SK-N-MC (cell line): Measurements from ENCODE around the gene LEF1.

Experiments used
- DNase-seq: peaks from one replicate; pipeline ENCODE4 v3.0.0-alpha.2; 2011; ENCODE audit warnings: low read depth, low spot score
- H3K27ac ChIP-seq: fragments of 200-600 bp; sonication (generic); 2 replicates; pipeline ENCODE4 v1.5.1; 2016; ENCODE audit warnings: mixed run types
- H3K36me3 ChIP-seq: fragments of 200-600 bp; sonication (generic); 2 replicates; pipeline ENCODE4 v1.6.1; 2017; ENCODE audit warnings: antibody characterized with exemption, low read length, mixed read lengths; ENCODE audit not compliant: insufficient read depth
- H3K4me3 ChIP-seq: fragments of 200-600 bp; sonication (generic); 2 replicates; pipeline ENCODE4 v1.5.1; 2016
- H3K9ac ChIP-seq: fragments of 200-600 bp; sonication (generic); 2 replicates; pipeline ENCODE4 v1.8.0; 2017; ENCODE audit warnings: mixed run types, mixed read lengths; ENCODE audit not compliant: insufficient read length
- H3K9me3 ChIP-seq: fragments of 200-600 bp; sonication (generic); 2 replicates; pipeline ENCODE4 v1.6.1; 2017; ENCODE audit warnings: low read depth, mild to moderate bottlenecking, antibody characterized with exemption, low read length, moderate library complexity, mixed read lengths
- EZH2 ChIP-seq: fragments of 200-600 bp; sonication (generic); IDR thresholded peaks from one replicate; pipeline ENCODE4 v1.6.1; 2017; ENCODE audit warnings: antibody characterized with exemption
- FOXP2 ChIP-seq: optimal IDR thresholded peaks from 2 replicates; pipeline ENCODE3; 2011; ENCODE audit warnings: mild to moderate bottlenecking, moderate library complexity; ENCODE audit not compliant: insufficient read depth; ENCODE audit errors: extremely low read length, control extremely low read depth
- POLR2AphosphoS5 ChIP-seq: IDR thresholded peaks from 2 replicates; pipeline ENCODE4 v1.6.1; 2012; ENCODE audit warnings: mild to moderate bottlenecking, low read depth, low read length, borderline replicate concordance

The LEF1 gene

DNA sequence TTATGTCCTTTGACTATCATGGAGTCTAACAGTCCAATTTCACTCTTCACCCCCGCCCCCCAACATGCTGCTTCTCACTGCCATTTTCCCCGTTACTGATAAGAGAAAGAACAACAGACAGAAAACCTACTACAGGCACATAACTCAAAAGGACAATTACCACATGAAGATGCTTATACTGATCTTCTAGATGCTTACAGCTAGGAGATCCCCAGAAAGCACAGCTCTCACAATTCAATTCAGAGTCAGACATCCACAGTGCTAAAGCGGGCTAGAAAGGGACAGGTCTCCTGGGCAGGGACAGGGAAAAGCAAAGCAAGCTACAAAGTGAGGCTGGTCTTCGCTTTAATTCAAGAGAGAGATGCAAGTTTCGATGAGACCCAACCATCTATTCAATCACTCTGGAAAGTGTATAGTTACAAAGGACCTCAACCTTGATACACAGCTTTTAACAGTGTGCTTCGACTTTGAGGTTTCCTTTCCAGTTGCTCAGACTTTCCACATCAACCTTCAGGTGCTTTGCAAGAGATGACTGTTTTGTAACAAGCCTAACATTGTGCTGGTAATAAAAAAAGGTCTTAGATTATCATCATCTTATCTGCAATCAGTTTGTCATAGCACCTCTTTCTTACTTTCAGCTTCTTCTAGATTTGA lies 60.9 kb downstream of the LEF1 start:
- Histone ChIP-seq H3K9ac (no peak overlapping the region), H3K4me3 (no peak overlapping the region), H3K36me3 (no peaks in the 10 kb centered on the region), H3K9me3 (no peaks in the 10 kb centered on the region), H3K27ac (no peak overlapping the region)
- TF ChIP-seq POLR2AphosphoS5 (no peak), EZH2 (no peak), FOXP2 (no peak)
- no peak for DNase-seq

DNA sequence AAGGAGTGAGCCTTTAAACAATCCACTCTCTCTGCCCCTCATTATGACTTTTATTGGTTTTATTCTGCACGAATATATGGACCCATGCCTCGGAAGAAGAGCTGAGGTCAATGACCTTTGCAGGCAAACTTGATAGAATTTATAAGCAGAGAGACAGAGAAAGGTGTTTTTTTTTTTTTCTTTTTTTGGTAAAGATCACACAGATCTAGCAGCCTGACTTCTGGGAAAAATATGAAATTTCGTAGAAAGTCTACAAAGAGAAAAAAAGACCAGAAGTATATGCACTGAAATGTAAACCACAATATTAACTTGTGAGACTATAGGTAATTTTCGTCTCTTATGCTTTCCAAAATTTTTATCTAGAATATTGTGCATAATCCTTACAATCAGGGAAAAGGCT lies 61.6 kb downstream of the LEF1 start:
- H3K9ac ChIP-seq: no peak overlapping the region
- no peak for TF ChIP-seq FOXP2
- no peak for TF ChIP-seq EZH2
- TF ChIP-seq POLR2AphosphoS5: no peak
- no peaks in the 10 kb centered on the region for H3K36me3 ChIP-seq
- H3K9me3 ChIP-seq: no peaks in the 10 kb centered on the region
- H3K27ac ChIP-seq: no peak overlapping the region
- no peak for DNase-seq
- no peak overlapping the region for H3K4me3 ChIP-seq

DNA sequence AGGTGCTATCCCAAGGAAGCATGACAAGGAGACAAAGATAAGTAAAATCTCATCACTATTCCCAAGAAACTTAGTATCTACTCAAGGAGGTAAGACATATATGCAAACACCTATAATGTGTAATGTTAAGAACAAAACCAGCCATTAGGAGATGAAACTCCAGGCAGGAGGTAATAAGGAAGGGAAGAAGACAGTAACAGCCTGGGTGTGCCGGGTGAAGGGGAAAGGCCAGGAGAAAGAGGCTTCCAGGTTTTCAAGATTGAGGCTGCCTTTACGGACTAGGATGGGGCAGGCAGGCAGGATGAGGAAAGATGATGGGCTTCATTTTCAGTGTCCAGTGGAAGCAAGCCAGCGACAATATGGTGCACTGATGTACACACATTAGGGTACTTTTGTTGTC lies 62.5 kb downstream of the LEF1 start:
- H3K27ac ChIP-seq: no peak overlapping the region
- DNase-seq: no peak
- H3K9ac ChIP-seq: no peak overlapping the region
- H3K36me3 ChIP-seq: no peaks in the 10 kb centered on the region
- TF ChIP-seq EZH2 (no peak), POLR2AphosphoS5 (no peak), FOXP2 (no peak)
- no peak overlapping the region for H3K4me3 ChIP-seq
- no peaks in the 10 kb centered on the region for H3K9me3 ChIP-seq

DNA sequence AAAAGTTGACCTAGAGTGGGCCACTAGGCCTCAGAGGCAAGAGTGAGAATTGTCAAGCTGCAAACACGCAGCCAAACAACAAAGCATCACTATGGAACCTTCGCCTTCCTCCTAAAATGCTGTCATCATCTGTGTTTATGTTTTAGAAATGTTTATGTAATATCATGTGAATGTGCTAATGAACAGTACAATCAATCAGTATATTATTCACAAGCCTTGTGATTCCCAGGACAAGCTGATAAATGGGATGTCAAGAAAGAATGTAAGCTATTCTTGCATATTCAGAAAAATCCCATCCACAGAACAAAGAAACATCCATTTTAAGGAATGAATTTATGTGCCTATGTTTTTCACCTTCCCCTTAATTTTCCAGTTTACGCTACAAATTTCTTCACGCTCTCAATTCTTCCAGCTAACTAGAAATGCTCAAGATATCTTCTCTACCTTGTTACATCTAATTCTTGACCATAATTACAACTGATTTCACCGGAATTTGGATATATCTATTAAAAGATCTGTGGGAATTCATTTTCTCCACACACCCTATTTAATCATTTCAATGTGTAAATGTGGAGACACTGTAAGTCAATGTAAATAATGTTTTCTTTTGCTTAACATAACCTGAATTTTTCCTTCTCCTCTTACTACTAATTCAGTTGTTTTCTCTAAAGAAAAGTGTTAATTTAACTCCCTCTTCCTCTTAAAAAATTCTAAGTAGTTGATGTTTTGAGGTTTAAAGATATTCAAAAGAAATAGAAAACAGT lies 65.5 kb downstream of the LEF1 start:
- TF ChIP-seq POLR2AphosphoS5: no peak
- no peak for TF ChIP-seq EZH2
- TF ChIP-seq FOXP2: no peak
- H3K27ac ChIP-seq: no peak overlapping the region
- DNase-seq: no peak
- H3K36me3 ChIP-seq: no peaks in the 10 kb centered on the region
- no peak overlapping the region for H3K4me3 ChIP-seq
- no peak overlapping the region for H3K9ac ChIP-seq
- no peaks in the 10 kb centered on the region for H3K9me3 ChIP-seq

DNA sequence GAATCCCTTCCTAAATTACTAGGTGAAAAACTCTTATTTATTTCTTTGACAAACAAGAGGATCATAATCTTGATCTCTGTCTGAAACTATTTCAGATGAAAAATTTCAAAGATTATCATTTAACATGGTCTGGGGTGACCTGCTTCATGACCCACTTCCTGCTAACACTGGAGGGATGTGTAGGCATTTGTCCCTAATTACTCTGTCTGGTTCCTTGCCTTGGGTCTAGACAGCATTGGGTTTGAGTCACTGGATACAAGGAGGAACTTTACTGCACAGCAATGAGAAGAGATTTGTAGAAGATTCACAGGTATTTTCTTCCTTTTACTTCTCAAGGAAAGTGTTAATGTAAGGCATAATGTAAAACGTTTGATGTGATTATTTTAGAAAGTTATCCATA lies 67.9 kb downstream of the LEF1 start:
- TF ChIP-seq POLR2AphosphoS5: no peak
- no peak for TF ChIP-seq FOXP2
- TF ChIP-seq EZH2: no peak
- Histone ChIP-seq H3K9ac (no peak overlapping the region), H3K36me3 (no peaks in the 10 kb centered on the region), H3K4me3 (no peak overlapping the region), H3K27ac (no peak overlapping the region), H3K9me3 (no peaks in the 10 kb centered on the region)
- DNase-seq: no peak

DNA sequence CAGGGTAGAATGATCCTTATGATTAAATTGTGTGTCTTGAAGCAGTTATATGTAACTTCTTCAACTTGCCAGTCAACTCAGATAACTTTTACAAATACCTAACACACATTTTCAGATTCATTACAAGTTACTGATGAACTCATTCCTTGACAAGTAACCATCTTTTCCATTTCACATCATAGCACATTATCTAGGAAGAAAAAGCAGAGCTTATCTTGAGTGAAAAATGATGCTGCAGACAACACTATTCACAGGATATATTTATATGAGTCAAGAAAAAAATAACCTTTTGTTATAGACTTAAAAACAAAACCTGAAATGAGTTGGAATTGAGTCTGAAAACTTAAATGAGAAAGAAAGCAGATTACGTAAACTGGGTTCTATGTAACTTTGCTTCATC lies 68.9 kb downstream of the LEF1 start:
- no peak overlapping the region for H3K27ac ChIP-seq
- no peak overlapping the region for H3K9ac ChIP-seq
- H3K4me3 ChIP-seq: no peak overlapping the region
- H3K36me3 ChIP-seq: no peaks in the 10 kb centered on the region
- no peak for DNase-seq
- TF ChIP-seq POLR2AphosphoS5 (no peak), FOXP2 (no peak), EZH2 (no peak)
- no peaks in the 10 kb centered on the region for H3K9me3 ChIP-seq

DNA sequence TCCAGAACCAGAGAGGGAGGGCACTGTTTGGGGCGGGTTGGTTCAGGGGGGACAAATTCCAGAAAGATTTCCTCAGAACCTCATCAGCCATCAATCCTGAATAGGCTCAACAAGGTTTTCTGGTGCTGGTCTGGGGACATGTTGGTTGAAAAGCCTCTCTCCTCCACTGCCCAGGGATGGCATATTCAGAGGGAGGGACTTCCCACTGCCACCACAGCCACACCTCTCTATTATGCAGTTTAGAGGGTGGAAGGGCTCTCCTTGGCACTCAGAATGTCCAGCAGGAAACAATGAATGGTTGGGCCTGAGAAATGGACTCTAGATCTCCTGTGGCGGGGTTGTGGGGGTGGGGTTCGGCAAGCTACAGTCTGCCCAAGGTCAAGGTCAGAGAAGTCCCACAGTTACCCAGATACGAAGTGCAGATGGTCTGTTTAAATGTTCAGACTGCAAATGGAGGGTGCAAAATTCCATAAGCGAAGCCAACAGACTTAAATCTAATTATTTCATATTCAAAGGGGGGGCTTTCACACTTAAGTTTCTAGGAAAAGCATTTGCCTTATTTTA lies 70.7 kb downstream of the LEF1 start:
- no peaks in the 10 kb centered on the region for H3K36me3 ChIP-seq

DNA sequence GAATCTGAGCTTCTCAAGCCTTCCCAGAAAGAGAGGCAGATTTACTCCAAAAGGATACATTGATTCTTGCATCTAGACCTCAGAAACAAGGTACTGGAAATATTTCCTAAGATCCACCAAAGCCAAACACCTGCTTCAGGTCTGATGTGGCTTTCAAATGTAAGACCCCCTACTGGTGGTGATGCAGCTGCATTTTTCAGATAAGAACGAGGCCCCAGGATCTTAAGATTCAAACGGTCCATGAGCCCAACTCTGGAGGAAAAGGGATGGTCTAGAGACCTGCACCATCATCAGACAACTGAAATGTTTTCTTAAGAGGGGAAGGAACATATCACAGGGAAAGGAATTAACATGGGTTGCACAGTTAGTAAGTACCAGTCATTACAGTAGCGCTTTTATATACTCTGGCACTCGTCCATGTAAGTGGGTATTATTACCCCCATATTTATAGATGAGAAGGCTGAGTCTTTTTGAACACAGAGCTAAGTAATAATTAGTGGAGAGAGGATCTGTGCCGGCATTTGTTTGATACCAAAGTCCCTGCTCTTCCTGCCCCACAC lies 73.7 kb downstream of the LEF1 start:
- Histone ChIP-seq H3K9ac (no peak overlapping the region), H3K9me3 (no peaks in the 10 kb centered on the region), H3K4me3 (no peak overlapping the region), H3K36me3 (no peaks in the 10 kb centered on the region), H3K27ac (no peak overlapping the region)
- DNase-seq: no peak
- TF ChIP-seq FOXP2 (no peak), POLR2AphosphoS5 (no peak), EZH2 (no peak)

More for the DNA sequence above, 70.7 kb downstream of the LEF1 start:
- H3K27ac ChIP-seq: no peak overlapping the region
- no peak for DNase-seq
- H3K4me3 ChIP-seq: no peak overlapping the region
- TF ChIP-seq EZH2: no peak
- TF ChIP-seq POLR2AphosphoS5: no peak
- TF ChIP-seq FOXP2: no peak
- no peak overlapping the region for H3K9ac ChIP-seq
- H3K9me3 ChIP-seq: no peaks in the 10 kb centered on the region
